Tibial nerve (tissue), 4 donors: ENCODE measurements around the gene HUWE1. TPM values are rescaled to one million over a fixed set of nuclear protein-coding genes. Genes with fewer than 3 reads are reported as not detected.

Source experiments
- DNase-seq, 2 donors: peaks; one replicate each; pipeline ENCODE4 v3.0.0-alpha.2; 2019; ENCODE audit warnings: low spot score in 2 of 2
- H3K27ac ChIP-seq, 4 donors: fragments of 200-600 bp; sonication (generic) in 3 of 4; one replicate each; pipeline ENCODE4 v1.5.1; 2017 to 2019; ENCODE audit warnings: mild to moderate bottlenecking in 1 of 4
- H3K27me3 ChIP-seq, 2 donors: fragments of 200-600 bp; sonication (generic) in 1 of 2; one replicate each; pipeline versions ENCODE4 v1.5.1 to v1.6.0; 2017 to 2019
- H3K36me3 ChIP-seq, 3 donors: fragments of 200-600 bp; sonication (generic); one replicate each; pipeline ENCODE4 v1.5.1; 2018 to 2019
- H3K4me1 ChIP-seq, 4 donors: fragments of 200-600 bp; sonication (generic) in 3 of 4; one replicate each; pipeline ENCODE4 v1.5.1; 2017 to 2019
- H3K4me3 ChIP-seq, 4 donors: fragments of 200-600 bp; sonication (generic) in 3 of 4; one replicate each; pipeline ENCODE4 v1.5.1; 2017 to 2019; ENCODE audit warnings: mild to moderate bottlenecking in 1 of 4, moderate library complexity in 1 of 4
- H3K9me3 ChIP-seq, 4 donors: fragments of 200-600 bp; sonication (generic) in 3 of 4; one replicate each; pipeline ENCODE4 v1.5.1; 2017 to 2019
- CTCF ChIP-seq, 5 experiments: fragments of 200-600 bp in 3 of 5; fragments of 450-650 bp in 2 of 5; sonication (generic) in 3 of 5; IDR thresholded peaks; one replicate each; pipeline ENCODE4 v1.5.1; 2016 to 2019; ENCODE audit warnings: antibody characterized with exemption in 5 of 5, mild to moderate bottlenecking in 3 of 5, moderate library complexity in 2 of 5
- EP300 ChIP-seq, 2 donors: sonication (generic); formaldehyde crosslinking; IDR thresholded peaks; one replicate each; pipeline ENCODE4 v1.6.1; 2017; ENCODE audit warnings: antibody characterized with exemption in 2 of 2, mild to moderate bottlenecking in 1 of 2
- POLR2A ChIP-seq, 2 donors: fragments of 450-650 bp; IDR thresholded peaks; one replicate each; pipeline ENCODE4 v1.6.1; 2017; ENCODE audit warnings: antibody characterized with exemption in 2 of 2, mild to moderate bottlenecking in 2 of 2, moderate library complexity in 2 of 2
- WGBS, 2 donors: methylation state at CpG; one replicate each; pipeline ENCODE4 v1.1.5; 2018; 5-methylcytosine and 5-hydroxymethylcytosine counted together
- total RNA-seq, 4 donors: library from RNA; depleted of rRNA; stranded (reverse); fragments of >200 nt; gene quantifications; one replicate each; pipeline ENCODE4 v1.1.0, GENCODE V29; 2016

Gene HUWE1
- total RNA-seq, 4 donors from 2014 or later = 104 to 141 (median 119) TPM

GRCh38 chrX:53688300-53688699 is 1.8 kb upstream of the HUWE1 start:
- H3K27me3 ChIP-seq = no peaks in the 10 kb centered on the region
- 89 to 90% methylated on average over 7 of the region's 7 CpGs for WGBS, 2 donors

GRCh38 chrX:53685711-53686110 is 808 bp downstream of the HUWE1 start:
- Histone ChIP-seq H3K4me3 (peak overlapping the region; percentile 40 to 78 (median 62)), H3K36me3 (no peaks in the 10 kb centered on the region), H3K9me3 (no peaks in the 10 kb centered on the region), H3K27ac (peak overlapping the region; percentile 51 to 93 (median 90)), H3K27me3 (no peaks in the 10 kb centered on the region), H3K4me1 (peaks cover 0 to 24% (median 0%) of the 10 kb centered on the region in 4 donors)
- TF ChIP-seq POLR2A (IDR thresholded peaks at IDR 0.05) = no peak
- TF ChIP-seq EP300 (IDR thresholded peaks at IDR 0.05) = no peak
- TF ChIP-seq CTCF (IDR thresholded peaks at IDR 0.05) = no peak
- WGBS, 2 donors = 2 to 46% methylated on average over 4 of the region's 4 CpGs
- DNase-seq = no peak

More at GRCh38 chrX:53688300-53688699, 1.8 kb upstream of the HUWE1 start:
- Histone ChIP-seq H3K27ac (no peak overlapping the region), H3K4me3 (no peak overlapping the region), H3K36me3 (no peaks in the 10 kb centered on the region), H3K9me3 (no peaks in the 10 kb centered on the region), H3K4me1 (peaks cover 0 to 10% (median 0%) of the 10 kb centered on the region in 4 donors)
- DNase-seq = no peak
- TF ChIP-seq POLR2A (IDR thresholded peaks at IDR 0.05) (no peak), EP300 (IDR thresholded peaks at IDR 0.05) (no peak), CTCF (IDR thresholded peaks at IDR 0.05) (no peak)

GRCh38 chrX:53684415-53685192 is 1.9 kb downstream of the HUWE1 start:
- WGBS, 2 donors = 2 to 34% methylated on average over 18 of the region's 18 CpGs
- no peak for DNase-seq
- H3K4me3 ChIP-seq = peak overlapping the region; percentile 23 to 78 (median 49)
- no peaks in the 10 kb centered on the region for H3K9me3 ChIP-seq
- H3K27ac ChIP-seq = peak overlapping the region; percentile 71 to 94 (median 87)
- peaks cover 0 to 24% (median 0%) of the 10 kb centered on the region in 4 donors for H3K4me1 ChIP-seq
- H3K36me3 ChIP-seq = no peaks in the 10 kb centered on the region
- no peaks in the 10 kb centered on the region for H3K27me3 ChIP-seq
- no peak for TF ChIP-seq POLR2A (IDR thresholded peaks at IDR 0.05)
- TF ChIP-seq CTCF (IDR thresholded peaks at IDR 0.05) = no peak
- TF ChIP-seq EP300 (IDR thresholded peaks at IDR 0.05) = no peak

- DNase-seq = peak; percentile 86 to 90
- H3K27ac ChIP-seq = peak overlapping the region; percentile 86 to 94 (median 89)
- TF ChIP-seq CTCF (IDR thresholded peaks at IDR 0.05) = peak in 1 of 5 experiments; percentile 22
- TF ChIP-seq POLR2A (IDR thresholded peaks at IDR 0.05) = peak in 1 of 2 donors; percentile 76
- peak; percentile 50 to 84 for TF ChIP-seq EP300 (IDR thresholded peaks at IDR 0.05)
- no peaks in the 10 kb centered on the region for H3K36me3 ChIP-seq
- H3K4me3 ChIP-seq = peak overlapping the region; percentile 46 to 78 (median 60)
- no peaks in the 10 kb centered on the region for H3K9me3 ChIP-seq
- H3K27me3 ChIP-seq = no peaks in the 10 kb centered on the region
- H3K4me1 ChIP-seq = peaks cover 0 to 24% (median 0%) of the 10 kb centered on the region in 4 donors
- WGBS, 2 donors = 1 to 52% methylated on average over 19 to 80 of the region's 80 CpGs
Measured at GRCh38 chrX:53683556-53684414, 2.7 kb downstream of the HUWE1 start.
